Measurements from ENCODE around the gene ADNP2.
A peak's percentile ranks its signal among the peaks of the same experiment; 100 is the strongest.
"Not testable (repeated sequence)": the region's sequence is repeated elsewhere in the genome, so short reads cannot be mapped to it uniquely, and the experiment has no call there.

Gene ADNP2

DNA sequence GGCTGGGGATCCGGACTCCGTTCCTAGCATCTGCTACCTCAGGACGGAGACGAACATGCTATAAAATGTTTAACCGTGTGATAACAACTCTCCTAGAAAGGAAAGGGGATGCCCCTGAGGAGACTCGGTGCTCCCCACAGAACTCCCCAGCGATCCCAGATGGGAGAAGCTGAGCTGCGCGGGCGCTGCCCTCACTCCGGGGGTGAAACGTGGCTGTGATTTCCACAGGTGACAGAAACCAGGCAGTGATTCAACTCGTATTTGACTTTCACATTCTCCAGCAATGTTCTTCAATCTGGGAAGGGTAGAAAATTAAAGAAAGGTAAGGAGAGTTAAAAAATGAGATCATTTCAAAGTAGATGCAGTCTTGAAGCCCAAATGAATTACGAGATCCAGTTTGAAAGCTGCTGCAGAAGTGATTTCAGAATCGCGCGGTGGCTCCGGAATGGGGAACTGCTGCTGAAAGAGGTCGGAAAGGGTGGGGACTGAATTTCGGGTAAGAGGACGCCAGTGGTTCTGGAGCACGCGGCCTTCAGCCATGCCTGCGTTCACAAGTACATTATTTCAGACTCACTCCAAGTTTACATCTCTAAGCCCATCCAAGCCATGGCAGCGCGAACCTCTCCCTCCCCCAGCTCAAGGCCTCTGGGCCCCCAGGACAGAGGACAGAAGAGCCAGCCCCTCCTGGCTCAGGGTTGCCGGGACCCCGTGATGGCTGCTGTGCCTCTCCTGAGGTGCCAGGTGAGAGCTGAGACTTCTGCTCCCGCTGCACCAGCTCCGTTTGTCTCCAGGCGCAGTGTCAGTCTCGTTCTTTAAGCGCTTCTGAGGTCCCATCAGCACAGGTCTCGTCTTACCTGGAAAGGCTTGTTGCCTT, 39.5 kb downstream of the ADNP2 start:
- no peak for DNase-seq

DNA sequence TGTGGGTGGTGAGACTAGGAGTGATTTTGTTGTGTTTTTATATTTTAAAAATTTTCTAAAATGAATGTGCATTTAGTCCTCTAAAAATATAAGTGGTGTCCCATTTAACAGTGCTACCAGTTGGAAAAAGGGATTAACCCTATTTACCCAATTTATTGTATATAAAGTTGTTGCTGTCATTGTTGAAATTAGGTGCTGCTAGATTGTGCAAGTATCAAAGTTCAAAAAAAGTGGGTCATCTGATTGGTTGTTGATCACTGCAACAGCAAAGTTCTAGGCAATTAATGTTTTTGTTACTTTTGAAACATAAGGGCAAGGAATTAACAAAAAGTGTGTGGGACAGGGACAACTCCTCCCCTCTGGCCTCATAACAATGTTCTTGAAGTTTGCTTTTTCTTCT, 40.6 kb downstream of the ADNP2 start:
- no peak for DNase-seq

DNA sequence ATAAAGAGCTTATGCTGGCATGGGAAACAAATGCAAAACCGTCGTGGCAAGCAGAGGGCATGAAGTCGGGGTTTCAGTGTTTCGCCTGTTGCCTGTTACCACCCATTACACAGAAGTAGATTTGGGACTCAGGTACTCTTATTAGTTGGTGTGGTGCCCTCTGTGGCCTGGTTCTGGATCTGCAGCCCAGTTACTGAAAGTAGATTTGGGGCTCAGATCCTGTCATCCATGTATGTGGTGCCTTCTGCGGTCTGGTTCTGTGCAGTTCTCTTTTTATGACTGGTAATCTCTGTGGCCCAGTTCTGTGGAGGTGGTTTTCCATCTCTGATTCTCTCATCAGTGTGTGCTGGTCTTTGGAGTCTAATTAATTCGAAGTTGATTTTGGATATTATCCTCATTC, 45.2 kb downstream of the ADNP2 start:
- DNase-seq: peak; percentile 45

DNA sequence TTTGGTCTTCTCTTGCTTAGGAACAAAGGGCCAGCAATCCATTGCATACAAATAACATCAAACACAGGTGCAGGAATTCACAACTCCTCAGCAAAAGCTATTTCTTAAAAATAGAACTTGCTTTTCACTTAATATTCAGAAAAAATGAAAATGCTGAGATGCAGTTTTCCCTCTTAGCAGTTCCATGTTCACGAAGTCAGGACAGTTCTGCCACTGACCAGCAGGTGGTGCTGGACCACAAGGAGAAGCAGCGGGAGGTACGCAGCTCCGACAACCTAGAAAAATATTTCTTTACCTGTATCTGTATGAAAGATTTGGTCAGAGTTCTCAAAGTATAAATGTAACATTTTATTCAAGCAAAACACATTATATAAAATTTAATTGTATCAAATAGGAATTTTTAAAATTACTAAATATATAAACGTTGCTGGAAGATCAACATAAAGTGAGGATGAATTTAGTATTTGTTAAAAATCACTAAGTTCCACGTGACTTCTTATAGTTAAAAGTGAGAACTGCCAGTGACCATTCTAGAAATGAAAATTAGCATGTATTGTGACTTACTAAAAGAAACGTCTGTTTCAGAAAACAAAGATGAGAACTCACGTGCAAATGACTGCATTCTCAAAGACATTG, 48.8 kb downstream of the ADNP2 start:
- DNase-seq: peak; percentile 76

DNA sequence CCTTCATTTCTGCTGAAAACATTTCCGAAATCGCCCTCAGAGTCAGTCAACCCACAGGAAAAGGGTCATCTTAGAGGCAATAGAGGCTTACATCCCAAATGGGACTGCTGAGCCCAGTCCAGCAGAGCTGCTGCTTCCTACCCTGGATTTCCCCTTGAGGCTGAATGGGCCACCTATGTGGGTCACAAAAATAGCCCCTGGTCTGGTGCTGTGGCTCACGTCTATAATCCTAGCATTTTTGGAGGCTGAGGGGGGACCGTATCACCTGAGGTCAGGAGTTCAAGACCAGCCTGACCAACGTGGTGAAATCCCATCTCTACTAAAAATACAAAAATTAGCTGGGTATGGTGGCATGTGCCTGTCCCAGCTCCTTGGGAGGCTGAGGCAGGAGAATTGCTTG, 49.3 kb downstream of the ADNP2 start:
- no peak for DNase-seq

DNA sequence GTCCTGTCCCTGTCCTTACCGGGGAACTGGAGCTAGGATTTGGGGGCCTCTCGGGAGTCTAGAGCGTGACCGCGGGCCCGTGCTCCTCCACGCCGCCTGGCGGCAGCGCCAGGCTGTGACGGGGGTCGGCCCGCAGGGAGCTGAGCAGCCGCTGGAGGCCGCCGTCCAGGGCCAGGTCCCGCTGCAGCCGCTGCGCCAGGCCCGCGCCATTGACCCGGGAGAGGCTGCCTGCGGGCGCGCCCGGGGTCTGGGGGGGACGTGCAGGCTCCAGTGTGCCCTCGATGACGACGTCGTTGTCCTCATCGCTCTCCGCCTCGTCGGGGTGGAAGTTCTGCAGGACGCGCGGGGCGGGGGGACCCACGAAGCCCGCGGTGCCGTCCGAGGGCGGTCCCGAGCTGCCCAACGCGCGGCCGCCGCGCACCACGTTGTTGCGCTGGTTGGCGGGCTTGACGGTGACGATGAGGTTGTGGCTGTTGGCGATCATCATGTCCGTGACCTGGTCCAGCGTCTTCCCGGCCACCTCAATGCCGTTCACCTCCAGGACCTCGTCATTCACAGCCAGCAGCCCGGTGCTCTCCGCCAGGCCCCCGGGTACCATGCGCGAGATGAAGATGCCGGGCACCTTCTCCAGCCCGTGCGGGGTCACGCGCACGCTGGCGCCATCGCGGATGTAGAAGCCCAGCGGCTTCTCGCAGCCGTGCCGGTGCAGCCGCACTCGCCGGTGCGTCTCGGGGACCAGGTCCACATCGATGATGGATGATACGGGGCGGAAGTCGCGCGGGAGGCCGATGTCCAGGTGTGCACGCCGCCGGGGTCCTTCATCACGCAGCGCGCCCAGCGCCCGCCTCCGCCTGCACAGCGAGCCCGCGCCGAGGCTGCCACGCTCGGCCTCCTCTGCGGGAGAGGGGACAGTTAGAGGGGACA, 50.9 kb downstream of the ADNP2 start:
- peak; percentile 32 for DNase-seq

DNA sequence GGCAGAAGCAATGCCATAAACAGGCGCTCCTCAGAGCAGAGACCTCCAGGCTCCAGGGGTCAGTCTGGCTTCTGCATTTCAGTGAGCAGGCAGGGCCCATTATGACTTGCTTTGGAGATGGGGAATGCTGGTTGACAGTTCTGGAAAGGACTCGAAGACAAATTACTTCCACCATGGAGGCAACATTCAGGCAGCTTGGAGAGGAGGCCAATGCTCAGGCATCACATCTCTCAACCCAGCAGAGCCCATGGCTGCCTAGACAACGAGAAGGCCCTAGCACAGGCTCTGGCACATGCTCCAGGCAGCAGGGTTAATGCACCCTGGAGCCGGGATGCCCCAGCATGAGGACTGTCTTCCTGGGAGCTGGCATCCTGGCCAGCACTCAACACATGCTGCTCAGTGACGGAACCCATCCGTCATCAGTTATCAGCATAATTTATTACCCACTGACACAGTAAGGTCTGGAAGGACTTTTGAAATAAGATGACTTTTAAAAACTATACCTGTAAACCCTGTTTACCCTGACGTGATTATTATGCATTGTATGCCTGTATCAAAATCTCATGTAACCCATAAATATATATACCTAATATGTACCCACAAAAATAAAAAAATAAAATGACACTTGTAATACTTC, 52.8 kb downstream of the ADNP2 start:
- no peak for DNase-seq

DNA sequence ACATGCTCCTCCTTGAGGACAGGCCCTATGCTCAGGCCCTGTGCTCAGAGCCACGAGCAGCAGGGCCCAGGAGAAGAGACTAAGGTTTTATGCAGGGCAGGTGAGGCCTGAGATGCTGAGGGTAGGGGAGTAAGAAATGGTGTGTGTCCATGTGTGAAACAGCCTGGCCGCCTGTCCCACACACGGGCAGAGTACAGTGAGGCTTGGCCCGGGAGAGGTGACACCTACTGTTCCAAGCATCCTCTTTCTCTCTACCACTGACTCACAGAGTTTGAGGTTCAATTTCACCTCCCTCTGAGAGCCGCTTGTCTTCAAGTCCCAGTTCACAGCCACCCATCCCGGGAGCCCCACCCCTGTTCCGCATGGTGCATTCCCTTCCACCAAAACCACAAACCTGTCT, 54.1 kb downstream of the ADNP2 start:
- no peak for DNase-seq

DNA sequence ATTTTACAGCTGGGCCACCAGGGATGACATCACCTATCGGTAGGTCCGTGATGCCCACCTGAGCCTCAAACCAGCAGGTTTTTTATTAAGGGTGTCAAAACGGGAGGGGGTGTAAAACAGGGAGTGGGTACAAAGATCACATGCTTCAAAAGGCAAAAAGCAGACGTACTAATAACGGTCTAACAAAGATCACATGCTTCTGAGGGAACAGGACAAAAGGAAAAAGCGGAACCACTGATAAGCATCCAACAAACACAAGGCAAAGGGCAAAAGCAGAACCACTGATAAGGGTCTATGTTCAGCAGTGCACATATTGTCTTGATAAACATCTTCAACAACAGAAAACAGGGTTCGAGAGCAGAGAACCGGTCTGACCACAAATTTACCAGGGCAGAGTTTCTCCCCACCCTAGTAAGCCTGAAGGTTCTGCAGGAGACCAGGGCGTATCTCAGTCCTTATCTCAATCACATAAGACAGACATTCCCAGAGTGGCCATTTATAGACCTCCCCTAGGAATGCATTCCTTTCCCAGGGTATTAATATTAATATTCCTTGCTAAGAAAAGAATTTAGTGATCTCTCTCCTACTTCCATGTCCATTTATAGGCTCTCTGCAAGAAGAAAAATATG, 55.8 kb downstream of the ADNP2 start:
- DNase-seq: not testable (repeated sequence)

DNA sequence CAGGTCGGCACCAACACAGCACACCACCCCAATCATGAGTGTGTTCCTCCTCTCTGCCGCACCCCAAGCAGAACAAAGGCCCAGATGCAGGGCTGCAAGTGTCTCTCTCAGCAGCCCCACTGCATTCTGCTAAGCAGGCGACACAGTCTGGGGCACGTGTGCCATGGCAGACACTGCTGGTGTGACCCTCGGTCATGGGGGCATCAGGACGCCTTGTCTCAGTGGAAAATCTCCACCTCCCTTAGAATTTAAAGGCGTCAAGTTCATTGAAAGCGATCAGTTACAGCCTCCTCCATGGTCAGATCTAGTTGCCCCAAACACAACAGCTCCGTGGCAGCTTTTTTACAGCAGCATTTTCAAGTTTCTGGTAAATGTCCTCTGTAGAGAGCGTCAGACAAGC, 57.2 kb downstream of the ADNP2 start:
- no peak for DNase-seq

DNA sequence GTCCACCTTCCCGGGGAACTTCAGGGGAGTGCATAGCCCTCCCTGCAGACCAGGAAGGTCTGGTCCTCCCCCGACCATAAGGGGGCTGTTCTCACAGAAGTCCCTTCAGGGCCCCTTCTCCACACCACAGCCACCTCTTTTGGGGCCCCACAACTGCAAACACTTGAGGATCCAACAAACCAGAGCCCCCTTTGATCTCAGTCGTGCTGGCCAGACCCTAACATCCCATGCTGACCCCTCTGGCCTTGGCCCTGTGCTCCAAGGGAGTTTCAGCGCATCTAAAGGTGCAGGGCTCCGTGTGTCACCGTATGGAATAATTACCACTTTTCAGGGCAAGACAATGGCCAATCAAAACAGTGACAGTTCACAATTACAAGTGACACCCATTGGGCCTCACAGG, 57.7 kb downstream of the ADNP2 start:
- no peak for DNase-seq

DNA sequence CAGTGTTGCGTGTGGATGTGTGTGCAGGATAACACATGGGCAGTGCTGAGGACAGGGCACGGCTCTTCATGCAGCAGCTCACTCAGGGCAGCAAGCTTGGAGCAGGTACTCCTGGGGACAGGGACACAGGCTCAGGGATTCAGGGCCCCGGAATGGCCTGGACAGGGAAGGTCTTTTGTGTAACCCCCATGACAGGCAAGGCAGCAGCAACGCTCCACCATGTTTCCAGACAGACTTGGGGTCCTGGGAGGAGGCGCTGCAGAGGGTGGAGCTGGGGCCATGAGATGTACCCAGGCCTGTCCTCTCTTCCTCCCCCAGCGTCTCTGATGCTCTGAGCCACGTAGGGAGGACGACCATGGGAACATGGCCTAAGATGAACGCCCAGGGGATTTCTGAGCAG, 58.3 kb downstream of the ADNP2 start:
- DNase-seq: no peak

DNA sequence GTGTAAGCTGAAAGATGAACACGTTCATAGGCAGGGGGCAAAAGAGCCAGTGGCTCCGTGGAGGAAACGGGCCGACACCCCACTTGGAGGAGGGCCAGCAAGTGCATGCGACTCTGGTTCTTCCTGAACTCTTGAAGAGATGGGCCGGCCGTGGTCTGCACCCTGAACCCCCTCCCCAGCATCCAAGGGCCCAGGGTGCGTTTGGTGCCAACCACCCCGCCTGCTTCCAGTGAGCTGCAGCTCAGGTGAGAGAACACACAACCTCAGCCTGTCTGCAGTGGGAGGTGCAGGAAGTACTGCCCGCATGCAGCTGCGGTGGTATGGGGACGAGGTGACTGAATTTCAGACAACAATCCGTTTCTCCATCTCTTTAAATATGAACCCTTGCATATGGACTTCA, 58.9 kb downstream of the ADNP2 start:
- no peak for DNase-seq

DNA sequence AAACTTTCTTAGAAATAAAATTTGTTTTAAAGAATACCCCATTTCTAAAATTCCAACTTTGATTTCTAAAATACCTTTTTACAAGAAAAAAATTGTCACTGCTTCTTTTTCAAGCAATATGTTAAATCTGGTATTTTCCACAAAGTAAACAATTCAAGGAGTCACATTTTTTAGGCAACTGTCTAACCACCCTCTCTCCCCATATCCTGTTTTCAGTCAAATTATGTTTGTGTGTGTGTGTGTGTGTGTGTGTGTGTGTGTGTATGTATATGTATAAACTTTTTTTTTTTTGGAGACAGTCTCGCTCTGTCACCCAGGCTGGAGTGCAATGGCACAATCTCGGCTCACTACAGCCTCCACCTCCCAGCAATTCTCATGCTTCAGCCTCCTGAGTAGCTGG, 59.3 kb downstream of the ADNP2 start:
- DNase-seq: no peak

DNA sequence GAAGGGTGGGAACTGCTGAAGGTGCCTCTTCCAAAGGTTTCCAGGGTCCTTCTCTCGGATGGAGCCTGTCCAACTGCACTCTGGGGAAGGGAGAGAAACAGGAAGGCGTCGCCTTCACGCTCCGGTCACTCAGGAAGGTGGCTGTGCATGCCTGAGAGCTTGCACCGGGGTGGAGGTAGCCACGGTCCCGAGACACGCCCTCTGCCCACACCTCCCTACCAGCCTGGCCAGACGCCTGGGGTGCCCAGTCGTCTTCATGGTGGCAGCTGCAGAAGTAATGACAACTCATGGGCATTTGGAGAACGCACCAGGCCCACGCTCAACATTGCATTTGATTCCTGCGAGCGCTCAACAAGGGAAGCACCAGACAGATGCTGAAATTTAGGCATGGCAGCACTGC, 59.9 kb downstream of the ADNP2 start:
- DNase-seq: no peak

DNA sequence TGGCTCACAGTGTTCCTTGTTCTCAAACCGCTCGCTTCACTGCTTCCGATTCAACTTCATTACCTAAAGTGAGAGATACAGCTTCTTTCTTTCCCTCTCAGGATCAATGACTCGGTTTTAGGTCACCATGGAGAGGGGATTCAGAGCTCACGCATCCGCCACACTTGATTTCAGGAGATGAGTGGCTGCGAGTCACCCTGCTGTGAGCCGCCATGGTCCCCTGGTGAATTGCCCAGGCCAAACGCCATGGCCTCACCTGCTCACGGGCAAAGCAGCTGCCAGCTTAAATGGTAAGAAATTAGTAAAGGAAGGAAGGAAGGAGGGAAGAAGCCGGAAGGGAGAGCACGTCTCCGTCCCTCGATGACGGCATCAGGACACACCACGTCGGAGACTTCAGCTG, 60.5 kb downstream of the ADNP2 start:
- DNase-seq: no peak

DNA sequence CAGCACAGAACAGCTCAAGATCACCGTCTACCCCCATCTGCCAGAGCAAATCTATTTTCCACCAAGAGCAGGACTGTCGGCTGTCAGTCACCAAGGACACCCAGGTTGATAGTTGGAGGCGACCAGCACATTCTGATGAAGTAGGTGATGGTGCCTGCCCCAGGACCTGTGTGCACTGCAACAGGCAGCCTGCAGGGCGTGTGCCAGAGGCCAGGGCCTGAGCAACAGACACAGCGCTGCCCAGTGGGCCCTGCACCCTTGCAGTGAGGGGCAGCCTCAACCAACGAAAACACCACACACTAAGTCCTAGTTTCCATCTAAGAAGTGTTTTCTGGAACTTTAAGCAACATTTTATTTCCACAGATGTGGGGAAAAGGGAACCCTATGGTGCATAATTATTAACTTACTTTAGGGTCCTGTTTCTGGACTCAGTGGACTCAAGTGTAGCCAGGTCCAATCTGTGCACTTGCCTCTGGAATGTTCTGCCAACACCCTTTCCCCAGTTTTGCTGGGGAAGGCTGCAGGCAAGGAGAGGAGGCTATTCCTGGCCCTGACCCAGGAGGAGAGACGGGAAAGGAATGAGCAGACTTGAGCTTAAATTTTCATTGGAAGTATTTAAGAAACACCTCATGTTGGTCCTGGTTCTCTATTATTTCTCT, 61.5 kb downstream of the ADNP2 start:
- DNase-seq: no peak

DNA sequence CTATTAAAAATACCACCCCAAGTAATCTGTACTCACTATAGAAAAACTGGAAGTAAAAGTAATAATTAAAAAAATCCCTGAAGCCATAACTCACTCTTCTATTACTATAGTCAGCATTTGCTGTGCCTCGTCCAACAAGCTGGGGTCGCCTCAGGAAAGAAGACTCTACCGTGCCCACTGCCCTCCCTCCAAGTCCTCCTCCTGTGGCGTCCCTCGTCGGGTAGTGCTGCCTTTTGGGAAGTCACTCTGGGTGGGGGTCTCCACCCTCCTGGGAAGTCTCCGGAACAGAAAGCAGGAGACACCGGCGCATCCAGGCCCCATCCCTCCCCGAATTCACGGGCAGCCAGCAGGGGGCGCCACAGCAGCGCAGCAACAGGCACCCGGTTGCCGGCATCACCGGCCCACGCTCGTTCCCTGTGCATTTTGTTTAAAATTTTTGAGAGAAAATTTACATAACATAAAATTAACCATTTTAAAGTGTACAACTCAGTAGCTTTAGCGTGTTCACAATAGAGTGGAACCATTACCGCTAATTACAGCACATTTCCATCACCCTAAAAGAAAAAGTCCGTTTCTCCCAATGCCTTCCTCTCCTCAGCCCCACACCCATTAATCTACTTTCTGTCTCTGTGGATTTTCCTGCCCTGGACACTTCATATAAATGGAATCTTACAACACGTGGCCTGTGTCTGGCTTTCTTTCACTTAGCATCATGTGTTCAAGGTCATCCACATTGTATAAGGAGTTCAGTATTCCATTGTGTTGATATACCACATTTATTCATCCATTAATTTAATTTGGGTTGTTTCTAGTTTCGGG, 62.2 kb downstream of the ADNP2 start:
- DNase-seq: peak; percentile 49

DNA sequence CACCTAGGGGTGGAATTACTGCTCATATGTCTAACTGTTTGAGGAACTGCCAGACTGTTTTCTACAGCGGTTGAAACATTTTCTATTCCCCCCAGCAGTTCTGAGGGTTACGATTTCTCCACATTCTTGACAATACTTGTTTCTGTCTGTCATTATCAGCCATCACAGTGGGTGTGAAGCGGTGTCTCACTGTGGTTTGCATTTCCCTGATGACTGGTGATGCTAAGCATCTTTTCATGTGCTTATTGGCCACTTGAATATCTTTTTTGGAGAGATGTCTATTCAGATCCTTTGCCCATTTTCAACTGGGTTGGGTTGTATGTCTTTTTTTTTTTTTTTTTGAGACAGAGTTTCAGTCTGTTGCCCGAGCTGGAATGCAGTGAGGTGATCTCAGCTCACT, 63.0 kb downstream of the ADNP2 start:
- DNase-seq: peak; percentile 52

DNA sequence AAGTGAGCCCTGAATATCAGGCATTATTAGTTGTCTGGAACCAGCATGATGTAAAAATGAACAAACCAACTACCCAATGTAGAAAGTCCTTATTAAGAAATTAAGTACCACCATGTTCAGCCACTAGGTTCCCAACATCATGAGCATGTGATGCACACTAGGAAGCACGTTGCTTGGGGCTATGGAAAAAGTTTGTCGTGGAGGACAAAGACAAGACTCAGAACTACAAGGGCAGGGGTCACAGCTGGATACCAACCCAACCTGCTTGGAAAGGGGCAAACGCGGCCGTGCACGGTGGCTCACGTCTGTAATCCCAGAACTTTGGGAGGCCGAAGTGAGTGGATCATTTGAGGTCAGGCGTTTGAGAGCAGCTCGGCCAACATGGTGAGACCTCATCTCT, 64.0 kb downstream of the ADNP2 start:
- DNase-seq: no peak

Data from CD4-positive, alpha-beta T cell treated with Interleukin-17A for 1 hour (primary cell).